ENCODE measurements around the gene REG3A.

REG3A gene

DNA sequence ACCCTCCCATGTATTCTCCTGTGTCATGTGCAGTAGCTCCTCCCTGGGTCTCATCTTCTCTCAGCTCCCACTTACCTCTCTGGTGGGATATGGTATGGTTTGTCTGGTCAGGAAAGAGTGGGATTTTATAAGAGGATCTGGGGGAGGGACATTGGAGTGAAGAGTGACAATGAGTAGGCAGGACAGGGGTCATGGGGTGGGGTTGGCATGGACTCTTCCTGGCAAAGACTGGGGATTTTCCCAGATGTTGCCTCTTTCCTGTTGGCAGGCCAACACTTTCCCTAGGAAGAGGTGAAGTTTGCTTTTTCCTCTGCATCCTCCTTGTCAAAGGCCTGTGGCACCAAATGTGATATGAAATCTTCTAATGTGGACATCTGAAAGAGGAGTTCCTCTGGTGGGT lies at the start of gene REG3A:
REG3A (minus strand) TSS at position 101 of the 400 bp plus-strand sequence. CDS start 348 bp downstream, outside the sequence.
- no peak for DNase-seq (ENCODE audit: low spot score)

DNA sequence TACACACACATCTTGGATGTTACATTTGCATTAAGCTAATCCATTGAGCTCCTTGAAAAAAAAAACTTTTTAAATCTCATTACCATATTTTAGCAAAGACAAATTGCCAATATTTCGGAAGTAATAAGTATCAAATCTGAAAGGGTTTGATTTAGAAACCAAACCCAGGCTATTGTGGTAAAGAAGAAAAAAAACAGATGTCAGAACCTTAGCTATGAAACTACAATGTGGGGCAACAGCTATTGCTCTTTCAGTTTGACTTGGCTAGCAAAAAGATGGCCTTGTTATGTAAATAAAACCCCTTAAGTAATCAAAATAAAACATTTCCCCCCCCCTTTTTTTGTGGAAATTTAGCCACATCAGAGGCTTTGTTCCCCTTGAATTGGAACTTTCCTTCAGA lies 41.2 kb upstream of the REG3A start:
- DNase-seq (ENCODE audit: low spot score) = no peak

DNA sequence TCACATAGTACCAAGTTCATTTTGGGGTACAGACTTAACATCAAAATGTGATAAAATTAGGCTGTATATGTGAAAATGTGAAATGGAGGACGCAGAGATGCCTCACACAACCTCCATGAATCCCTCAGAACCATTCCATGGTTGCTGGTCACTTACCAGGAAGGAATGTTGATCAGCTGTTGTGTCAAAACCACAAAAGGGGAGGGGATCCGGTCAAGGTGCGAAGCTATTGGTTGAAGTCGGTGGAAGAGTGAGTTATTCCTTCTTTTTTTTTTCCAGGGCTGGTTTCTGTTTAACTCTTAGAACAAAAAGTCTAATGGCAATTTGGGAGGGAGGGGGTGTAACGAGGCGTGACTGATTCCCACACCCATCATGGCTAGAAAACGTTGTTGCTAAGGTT lies 32.3 kb upstream of the REG3A start:
- DNase-seq (ENCODE audit: low spot score) = no peak

DNA sequence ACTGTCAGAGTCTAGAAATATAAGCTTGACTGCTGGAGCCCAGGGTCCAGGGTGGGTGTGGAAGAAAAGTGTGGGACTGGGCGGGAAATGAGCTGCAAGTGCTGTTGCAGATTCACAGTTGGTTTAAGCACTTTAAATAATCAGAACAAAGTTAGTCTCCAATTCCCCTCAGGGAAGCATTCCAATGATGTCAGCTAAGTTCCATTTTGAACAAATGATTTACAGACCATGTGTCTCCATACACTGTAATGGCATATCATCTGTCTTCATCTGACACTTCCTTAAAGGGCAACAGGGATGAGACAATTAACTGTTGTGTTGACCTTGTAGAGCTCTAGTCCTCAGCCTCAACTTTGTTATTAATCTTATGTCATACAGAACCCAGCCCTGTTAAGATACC lies 31.5 kb upstream of the REG3A start:
- DNase-seq (ENCODE audit: low spot score) = no peak

DNA sequence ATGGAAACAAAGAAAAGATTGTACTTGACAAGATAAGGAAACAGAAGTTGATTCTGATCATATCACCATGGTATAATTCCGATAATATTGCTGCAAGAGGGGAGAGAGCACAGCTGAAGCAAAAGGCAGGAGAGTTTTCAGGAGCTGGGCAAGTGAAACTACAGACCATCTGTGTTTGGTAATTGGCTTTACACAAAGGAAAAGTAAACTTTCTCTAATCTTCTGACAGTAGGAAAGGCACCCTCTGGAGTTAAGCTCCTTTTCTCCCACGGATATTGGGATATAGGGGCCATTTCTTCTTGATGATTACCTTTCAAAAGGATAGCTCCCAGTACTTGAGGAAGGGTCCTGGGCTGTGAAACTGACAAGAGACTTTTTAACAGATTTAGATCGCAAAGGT lies 29.9 kb upstream of the REG3A start:
- no peak for DNase-seq (ENCODE audit: low spot score)

DNA sequence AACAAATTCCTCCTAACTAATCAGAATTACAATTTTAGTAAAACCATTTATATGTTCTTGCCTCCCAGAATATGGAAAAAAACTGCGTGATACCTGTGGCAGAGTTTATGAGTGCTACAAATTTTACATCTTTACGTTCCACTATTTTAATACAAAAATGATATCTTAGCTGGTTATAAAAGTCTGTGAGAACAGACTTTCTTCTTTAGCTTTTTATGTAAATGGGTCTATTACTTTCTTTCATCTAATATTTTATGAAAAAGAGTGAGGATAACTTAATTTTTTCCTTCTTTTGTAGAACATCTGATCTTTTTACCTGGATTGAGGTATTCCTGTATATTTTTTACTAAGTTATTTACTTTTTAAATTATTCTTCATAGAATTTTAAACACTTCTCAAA lies 22.1 kb upstream of the REG3A start:
- no peak for DNase-seq (ENCODE audit: low spot score)

DNA sequence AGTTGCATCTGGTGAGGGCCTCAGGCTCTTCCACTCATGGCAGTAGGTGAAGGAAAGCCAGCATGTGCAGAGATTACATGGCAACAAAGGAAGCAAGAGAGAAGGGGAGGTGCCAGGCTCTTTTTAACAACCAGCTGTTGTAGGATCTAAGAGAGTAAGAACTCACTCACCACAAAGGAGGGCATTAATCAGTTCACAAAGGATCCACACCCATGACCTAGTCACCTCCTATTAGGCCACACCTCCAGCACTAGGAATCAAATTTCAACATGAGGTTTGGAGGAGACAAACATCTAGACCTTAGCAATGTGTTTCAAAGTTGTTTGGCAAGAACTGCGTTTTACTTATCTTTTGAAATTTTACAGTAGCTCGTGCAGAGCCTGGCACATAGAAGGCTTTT lies 20.5 kb upstream of the REG3A start:
- DNase-seq (ENCODE audit: low spot score) = no peak

DNA sequence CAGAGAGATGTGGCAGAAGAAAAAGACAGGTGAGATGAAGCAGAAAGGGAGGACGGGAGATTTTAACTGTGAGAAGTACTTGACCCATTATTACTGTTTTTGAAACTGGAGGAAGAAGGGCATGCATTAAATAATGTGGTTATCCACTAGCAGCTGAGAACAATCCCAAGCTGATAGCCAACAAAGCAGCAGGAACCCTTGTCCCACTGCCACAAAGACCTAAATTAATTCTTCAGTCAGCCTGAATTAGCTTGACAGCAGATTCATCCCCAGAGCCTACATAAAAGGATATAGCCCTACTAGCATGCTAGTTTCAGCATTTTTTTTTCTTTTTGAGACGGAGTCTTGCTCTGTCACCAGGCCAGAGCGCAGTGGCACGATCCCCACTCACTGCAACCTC lies 19.5 kb upstream of the REG3A start:
- no peak for DNase-seq (ENCODE audit: low spot score)

DNA sequence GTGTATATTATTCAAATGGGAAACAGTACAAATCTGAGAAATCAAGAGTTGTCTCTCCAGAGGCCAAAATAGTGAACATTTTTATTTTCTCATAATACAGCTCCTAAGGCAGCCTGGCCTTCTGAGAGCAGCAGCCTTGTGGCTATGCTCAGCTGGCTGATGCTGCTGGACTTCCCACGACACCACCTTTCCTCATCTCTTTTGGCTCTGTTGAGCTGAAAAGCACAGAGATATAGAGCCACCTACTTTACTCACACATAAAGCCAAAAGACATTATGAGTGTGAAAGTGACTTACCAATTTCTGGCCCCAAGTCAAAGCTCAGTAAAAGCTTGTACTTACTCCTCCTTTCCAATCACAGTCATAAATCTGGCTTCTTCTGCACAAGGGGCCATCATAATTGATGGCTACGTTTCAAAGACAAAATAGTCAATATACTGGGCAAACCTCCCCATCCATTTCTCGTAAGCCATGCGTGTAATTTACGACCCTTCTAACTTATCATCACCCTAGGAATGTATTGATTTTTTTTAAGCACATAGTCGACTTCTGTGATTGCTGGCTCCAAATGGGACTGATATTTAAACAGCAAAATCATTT lies 18.6 kb upstream of the REG3A start:
- no peak for DNase-seq (ENCODE audit: low spot score)

DNA sequence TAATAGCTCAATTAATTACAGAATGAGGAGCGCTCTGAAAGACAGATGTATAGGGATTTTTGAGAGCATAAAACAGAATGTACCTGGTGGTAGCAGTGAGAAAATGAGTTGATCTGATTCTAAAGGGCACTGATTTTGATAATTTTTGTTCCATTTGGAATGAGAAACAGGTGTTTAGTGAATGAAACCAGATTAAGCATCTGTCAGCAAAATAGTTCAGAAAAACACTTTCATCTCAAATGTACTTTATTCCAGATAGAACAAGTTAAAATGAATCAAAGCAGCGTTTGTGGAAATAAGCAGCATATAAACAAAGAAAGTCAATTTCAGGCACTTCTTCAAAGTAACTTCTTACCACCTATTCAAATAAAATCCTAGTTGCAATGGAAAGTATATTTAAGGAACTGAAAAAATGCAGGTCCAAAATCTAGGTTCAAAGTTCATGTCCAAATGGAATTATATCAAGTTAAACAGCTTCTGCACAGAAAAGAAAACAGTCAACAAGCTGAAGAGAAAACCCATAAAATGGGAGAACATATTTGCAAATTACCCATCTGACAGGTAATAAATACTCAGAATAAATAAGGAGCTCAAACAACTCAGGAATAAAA lies 11.9 kb upstream of the REG3A start:
- no peak for DNase-seq (ENCODE audit: low spot score)

DNA sequence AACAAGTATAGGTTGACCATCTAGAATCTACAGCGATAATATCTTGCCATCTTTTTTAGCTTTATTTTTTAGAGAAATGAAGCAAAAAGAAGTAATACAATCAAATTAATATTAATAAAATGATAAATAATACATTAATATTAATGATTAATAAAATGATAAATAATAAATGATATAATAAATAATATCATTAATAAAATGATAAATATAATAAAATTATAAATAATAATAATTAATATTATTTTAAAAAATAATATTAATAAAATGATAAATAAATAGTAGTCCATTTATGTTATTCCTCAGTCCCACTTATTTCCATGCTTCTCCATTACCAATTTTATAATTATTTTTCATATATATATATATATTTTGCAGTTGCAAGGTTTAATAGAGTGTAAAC lies 3.2 kb upstream of the REG3A start:
- DNase-seq (ENCODE audit: low spot score) = no peak

DNA sequence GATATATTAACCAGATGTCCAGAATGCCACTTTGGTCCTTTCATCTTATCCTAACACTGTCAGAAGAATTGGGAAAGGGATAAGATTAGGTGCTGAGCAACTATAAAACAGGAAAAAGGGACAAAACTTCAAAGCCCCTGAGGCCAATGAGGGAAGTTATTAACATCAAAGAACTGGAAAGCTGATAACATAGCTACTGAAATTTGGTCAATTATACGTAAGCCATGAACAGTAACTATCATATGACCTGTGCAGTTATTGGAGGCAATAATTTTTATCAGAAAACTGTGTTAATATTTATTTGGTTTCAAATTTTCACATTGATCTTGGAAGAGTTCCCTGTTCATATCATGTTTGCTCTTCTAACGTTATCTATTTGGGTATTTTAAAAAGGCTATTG lies 2.6 kb upstream of the REG3A start:
- no peak for DNase-seq (ENCODE audit: low spot score)

DNA sequence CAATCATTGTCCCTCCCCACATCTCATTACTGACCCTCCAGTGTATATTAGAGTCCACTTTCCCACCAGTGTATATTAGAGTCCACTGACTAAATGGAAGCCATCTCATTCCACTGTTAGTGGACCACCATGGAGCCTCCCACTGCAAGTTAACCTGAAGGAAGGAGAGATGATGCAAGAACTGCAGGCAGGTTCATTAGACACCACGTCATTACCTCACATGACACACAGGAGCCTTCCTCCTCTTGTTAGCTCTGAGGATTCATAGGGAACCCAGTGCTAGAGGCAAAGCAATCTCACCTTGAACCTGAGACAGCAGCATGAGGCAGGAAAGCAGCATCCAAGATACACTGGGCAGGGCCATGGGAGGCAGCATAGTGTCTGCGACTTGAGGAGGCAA lies 523 bp downstream of the REG3A start:
- no peak for DNase-seq (ENCODE audit: low spot score)

DNA sequence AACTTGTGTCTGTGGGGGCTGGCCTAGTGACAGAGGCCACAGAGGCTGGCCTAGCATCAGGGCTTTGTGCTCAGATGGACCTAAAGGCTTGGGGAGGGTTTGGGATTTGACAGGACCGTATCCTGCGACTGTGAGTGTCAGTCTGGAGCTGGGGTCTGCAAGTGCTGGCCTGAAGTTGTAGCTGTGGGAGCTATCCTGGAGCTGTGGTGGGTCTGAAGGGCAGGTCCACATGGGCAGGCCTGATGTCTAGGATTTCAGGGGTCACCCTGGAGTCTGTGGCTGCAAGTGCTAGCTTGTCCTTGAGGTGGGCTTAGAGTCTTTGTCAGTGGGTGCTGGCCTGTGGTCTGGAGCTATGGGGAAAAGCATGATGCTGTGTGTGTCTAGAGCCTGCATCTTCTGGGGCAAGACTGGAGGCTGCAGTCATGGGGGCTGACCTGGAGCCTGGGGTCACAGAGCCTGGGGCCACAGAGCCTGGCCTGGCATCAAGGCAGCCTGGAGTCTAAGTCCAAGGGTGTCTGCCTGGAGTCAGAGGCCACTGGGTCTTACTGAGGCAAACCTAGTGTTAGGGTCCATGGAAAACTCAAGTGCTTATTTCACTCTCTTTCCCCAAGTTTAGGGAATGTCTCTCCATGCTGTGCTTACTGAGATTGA lies 3.6 kb downstream of the REG3A start:
- DNase-seq (ENCODE audit: low spot score) = no peak

DNA sequence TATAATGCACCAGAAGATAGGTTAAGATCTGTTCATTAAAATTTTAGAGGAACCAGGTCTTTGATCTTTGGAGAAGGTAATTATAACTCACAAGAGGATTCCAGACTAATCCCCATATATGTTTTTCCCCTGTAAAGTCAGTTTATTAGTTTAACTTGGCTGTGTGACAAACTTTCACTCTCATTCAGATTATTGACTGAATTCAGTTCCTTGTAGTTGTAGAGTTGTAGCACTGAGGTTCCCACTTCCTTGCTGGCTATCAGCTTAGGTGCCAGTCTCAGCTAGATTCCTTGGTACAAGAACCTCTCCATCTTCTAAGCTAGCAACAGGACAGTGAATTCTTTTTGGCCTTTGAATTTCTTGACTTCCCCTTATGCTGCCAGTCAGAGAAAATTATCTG lies 20.1 kb downstream of the REG3A start:
- no peak for DNase-seq (ENCODE audit: low spot score)

DNA sequence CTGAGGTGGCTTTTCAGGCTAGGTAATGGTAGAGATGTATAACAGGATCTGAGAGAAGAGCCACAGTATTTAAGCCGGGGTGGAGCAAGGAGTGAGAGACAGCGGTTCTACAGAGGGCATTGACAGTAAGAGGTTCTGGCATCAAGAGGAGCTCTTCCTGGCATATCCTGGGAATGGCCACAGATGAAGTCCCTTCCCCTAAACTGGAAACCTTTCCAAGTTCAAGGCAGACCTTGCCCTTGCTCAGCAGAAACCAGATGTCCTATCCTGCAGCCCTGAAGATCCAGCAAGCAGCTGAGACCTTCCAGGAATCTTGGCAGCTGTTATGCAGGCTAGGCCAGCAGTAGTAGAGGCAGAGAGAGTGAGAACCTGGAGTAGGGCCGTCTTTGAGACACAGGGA lies 21.2 kb downstream of the REG3A start:
- no peak for DNase-seq (ENCODE audit: low spot score)

DNA sequence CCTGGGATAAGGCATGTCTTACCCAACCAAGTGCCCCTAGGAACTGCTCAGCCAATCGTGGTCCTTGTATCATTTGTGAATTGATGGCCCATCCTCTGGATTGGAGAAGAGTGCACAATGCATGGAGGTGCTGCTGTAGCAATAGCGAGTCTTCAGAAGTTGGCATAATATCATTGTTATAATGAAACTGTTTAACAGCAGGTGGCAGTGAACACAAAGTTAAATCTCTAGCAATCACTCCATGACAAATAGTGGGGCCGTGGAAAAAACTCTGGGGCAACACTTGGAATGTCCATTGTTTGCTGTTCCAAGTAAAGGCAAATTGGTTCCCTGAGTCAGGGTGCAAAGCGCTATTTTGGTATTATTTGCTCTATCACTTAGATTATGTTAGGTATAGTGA lies 27.9 kb downstream of the REG3A start:
- no peak for DNase-seq (ENCODE audit: low spot score)

DNA sequence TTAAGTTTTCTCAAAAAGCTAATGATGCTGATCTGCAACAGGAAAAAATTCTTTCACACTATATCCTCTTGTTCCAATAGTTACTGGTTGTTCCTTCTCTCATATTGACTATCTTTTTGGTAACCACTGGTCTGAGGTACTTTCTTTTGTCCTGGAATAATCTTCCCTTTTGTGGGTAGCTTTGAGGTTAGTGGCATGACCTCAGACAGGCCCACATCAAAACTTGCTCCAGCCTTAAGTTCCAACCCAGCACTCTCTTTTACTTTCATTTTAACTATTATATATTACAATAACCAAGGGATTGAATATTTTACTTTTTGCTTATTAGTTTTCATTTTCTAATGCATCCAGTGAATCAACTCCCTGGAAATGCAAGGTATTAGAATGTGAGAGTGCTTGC lies 29.7 kb downstream of the REG3A start:
- no peak for DNase-seq (ENCODE audit: low spot score)

DNA sequence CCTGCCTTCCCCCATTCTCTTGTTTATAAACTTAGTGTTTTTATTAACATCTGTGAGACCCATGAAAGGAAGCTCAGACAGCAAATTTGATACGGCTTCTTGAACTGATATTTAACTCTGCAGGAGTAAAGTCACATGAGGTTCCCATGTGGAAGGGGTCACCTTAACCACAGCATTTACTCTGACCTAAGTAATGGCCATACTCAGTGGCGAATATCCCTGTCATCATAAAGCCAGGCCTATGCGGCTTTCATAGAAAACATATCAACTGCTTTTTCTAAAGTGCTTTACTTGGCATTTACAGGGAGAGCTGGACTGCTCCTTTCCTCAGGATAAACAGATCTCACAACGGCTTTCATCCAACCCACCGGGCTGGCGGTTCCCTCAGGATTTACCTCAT lies 30.3 kb downstream of the REG3A start:
- DNase-seq (ENCODE audit: low spot score) = no peak

DNA sequence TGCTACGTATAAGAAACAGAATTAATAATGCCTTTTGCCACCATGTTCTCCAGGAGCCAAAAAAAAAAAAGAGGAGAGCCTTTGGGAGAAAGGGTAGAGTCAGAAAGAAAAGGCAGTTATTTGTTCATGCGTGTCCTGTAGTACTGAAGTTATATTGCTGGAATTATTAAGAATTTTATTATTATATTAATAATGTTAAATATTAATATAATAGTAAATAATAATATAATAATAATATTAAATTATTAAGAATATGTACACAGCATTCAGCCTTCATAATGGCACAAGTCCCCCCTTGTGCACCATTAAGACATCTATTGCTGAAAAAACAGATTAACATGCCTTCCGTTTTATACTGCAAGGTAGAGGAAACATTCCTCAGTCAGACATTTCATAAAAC lies 31.1 kb downstream of the REG3A start:
- no peak for DNase-seq (ENCODE audit: low spot score)

DNA sequence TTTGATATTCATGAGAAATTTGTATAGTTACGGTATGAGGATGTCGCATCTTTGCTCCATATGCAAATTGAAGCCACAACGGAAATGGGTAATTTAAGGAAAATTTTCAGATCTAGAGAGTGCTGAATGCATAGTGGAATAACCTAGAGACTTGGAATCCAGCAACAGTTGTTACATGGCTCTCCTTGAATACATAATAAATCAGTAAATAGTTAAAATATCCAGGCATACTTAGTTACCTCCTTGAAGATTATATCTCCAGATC lies 33.9 kb downstream of the REG3A start:
- DNase-seq (ENCODE audit: low spot score) = no peak

DNA sequence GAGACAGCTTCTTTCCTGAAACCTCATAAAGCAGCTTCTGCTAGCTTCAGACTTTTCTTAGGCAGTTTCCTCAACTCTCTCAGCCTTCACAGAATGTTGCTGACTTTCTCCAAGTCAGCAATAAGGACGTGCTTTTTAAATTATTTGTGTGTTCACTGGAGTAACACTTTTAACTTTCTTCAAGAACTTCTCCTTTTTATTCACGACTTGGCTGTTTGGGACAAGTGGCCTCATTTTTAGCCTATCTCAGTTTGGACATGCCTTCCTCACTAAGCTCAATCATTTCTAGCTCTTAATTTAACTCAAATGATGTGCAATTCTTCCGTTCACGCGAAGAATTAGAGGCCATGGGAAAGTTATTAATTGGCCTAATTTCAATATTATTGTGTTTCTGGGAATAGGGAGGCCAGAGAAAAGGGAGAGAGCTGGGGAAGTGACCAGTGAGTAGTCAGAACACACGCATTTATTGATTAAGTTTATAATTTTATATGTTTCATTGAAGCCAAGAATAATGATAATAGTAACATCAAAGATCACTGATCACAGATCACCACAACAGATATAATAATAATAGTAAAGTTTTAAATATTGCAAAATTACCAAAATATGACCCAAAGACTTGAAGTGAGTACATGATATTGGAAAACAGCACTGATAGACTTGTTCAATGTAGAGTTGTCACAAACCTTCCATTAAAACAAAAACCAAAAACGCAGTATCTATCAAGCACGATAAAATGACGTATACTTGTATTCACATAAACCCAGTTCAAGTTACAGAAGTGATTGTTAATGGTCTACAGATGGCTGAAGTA lies 34.4 kb downstream of the REG3A start:
- no peak for DNase-seq (ENCODE audit: low spot score)

DNA sequence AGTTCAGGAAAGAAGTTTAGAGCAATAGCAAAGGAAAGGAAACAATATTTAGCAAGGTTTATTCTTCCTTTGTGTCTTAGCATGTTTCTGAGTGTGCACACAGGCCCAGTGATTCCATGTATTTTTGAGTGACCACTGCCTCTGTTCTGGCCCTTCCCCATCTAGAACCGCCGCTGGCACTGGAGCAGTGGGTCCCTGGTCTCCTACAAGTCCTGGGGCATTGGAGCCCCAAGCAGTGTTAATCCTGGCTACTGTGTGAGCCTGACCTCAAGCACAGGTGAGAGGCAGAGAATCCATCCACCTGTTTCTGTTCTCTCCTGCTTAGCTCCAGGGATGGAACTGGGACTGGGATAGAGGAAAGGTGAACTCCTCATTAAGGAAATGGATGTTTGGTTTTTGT lies 36.9 kb downstream of the REG3A start:
- DNase-seq (ENCODE audit: low spot score) = no peak
